ENCODE data around the gene TXN.

DNA sequence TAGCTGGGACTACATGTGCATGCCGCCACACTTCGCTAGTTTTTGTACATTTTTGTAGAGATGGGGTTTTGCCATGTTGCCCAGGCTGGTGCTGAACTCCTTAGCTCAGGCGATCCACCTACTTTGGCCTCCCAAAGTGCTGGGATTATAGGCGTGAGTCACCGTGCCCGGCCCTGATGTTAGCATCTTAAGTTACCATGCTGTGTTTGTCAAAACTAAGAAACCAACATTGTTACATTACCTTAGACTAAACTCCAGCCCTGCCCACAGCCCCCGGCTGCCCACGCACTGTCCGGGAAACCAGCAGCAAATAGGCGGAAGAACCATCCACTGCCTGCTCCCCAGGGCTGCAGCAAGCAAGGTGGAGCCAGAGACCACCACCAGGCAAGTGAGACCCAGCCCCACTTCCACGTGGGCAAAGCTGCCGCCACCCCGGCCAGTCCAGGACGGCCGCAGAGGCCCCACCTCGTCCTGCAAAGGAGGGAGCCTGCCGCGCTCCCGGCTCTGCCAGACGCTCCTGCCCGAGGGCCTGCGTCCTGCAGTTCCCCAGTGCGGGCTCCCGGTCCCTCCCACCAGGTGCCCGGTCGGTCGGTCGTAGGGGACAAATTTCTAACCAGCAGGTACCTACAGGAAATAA, 35.7 kb upstream of the TXN start:
- TF ChIP-seq, protein P1, sequence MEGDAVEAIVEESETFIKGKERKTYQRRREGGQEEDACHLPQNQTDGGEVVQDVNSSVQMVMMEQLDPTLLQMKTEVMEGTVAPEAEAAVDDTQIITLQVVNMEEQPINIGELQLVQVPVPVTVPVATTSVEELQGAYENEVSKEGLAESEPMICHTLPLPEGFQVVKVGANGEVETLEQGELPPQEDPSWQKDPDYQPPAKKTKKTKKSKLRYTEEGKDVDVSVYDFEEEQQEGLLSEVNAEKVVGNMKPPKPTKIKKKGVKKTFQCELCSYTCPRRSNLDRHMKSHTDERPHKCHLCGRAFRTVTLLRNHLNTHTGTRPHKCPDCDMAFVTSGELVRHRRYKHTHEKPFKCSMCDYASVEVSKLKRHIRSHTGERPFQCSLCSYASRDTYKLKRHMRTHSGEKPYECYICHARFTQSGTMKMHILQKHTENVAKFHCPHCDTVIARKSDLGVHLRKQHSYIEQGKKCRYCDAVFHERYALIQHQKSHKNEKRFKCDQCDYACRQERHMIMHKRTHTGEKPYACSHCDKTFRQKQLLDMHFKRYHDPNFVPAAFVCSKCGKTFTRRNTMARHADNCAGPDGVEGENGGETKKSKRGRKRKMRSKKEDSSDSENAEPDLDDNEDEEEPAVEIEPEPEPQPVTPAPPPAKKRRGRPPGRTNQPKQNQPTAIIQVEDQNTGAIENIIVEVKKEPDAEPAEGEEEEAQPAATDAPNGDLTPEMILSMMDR (IDR thresholded peaks at IDR 0.05; ENCODE audit: insufficient read depth, low read length, poor library complexity, severe bottlenecking) = no peak
- no peak for TF ChIP-seq EZH2phosphoT487 (conservative IDR thresholded peaks at IDR 0.05; ENCODE audit: low read length)

Data from SU-DHL-6 (cell line).